ENCODE measurements around the gene OOSP1.
"Not testable (repeated sequence)": the region's sequence is repeated elsewhere in the genome, so short reads cannot be mapped to it uniquely, and the experiment has no call there.

The OOSP1 gene

DNA sequence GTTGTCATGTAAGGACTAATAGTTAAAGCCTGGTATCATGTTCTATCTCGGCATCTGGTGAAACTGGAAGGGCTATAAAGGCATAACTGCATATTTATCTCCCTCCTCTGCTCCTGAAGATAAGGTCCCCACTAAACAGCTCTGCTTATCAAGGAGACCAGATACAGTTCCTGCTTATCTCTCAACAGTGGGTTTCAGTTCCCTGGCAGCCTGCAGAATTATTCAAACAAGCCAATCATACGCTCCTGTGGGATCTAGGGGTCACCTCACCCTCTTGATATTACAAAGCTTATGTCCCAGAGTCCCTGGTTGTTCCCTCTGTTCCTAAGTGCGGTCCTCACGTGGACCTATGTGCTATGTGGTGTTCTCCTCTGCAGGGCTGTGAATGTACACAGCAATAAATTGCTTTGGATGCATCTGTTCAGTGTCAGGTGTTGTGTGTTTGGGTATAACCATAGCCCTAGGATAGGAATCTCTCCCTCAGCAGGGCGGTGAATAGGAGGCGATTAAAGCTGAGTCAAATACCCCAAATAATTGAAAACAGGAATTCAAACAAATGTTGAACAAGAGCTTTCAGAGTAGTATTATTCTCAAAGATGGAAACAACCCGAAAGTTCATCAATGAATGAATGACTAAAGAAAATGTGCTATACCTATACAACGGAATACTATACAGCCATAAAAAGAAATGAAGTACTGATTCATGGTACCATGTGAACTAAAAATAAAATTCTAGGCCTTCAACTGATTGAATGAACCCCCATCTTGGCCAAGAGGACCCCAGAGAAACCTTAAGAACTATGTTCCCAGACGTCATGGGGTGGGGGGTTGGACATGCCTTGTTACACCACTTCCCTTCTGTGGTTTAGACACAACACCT, 22.5 kb downstream of the OOSP1 start:
- DNase-seq (ENCODE audit: low spot score), result no peak

DNA sequence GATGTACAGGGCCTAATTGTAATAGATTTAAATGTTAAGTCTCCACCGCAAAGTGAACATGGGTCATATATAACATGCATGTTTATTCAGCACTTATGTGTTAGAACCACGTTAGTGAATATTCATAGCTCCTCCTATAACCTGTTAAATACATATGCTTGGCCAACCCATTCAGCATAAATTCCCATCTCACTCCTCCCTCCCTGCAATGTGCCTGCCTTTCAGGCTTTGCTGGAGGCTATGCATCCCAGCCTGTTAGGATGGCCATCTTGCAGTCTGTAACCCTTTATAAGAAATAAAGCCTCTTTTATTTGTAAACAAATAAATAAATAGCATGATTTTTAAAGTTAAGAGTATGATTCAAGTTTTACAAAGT, 23.9 kb downstream of the OOSP1 start:
- no peak for DNase-seq (ENCODE audit: low spot score)

DNA sequence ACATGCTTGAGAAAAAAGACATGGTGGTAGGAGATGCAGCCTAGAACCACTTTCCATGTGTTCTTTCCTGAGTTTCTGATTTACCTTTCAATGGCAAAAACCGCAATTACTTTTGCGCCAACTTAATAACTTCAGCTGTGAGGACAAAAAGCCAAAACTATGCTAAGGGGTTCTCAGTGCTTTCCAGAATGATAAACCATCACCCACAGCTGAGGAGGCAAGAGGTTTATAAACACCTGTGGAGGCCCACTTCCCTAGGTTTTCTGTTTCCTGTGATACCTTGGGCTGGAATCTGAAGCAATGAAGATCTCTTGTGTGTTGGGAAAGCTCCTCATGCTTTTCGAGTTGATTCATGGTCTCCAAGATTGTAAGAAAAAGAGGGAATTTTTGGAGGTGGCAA, 25.5 kb downstream of the OOSP1 start, which contains the start of gene OOSP4A:
Gene OOSP4A (plus strand): TSS at position 301 of the 400 bp plus-strand sequence. CDS start 0 bp downstream, at position 301.
- no peak for DNase-seq (ENCODE audit: low spot score)

DNA sequence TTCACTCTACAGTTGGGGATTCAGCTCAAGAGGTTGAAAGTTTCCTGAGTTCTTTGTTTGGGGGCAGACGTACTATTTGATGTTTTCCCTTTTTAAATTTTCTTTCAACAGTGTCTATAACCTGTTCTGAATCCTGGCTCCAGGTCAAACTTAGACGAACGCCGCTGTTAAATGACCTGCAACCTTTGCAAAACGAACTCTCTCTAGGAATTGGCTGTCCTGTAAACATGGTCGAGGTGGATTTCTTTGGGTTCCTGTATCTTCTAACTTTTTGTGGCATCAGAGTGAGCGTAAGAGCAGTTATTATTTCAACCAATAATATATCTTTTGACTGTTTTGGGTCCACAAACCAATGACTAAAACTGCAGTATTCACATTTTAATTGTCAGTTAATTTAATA, 27.2 kb downstream of the OOSP1 start:
- DNase-seq (ENCODE audit: low spot score), result no peak

DNA sequence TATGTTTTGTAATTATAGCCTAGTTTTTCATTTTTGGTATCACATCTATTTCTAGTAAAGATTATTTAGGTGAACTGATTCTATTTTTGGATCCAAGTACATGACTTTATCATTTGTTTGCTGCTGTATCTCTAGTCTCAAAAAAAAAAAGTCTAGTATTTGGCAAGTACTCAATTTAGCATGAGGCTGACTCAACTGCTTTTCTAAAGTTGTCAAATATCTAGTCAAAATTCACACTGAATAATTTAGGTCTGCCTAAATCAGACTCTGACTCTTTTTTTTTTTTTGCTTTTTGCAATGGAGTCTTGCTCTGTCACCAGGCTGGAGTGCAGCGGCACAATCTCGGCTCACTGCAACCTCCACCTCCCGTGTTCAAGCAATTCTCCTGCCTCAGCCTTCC, 28.0 kb downstream of the OOSP1 start:
- no peak for DNase-seq (ENCODE audit: low spot score)

DNA sequence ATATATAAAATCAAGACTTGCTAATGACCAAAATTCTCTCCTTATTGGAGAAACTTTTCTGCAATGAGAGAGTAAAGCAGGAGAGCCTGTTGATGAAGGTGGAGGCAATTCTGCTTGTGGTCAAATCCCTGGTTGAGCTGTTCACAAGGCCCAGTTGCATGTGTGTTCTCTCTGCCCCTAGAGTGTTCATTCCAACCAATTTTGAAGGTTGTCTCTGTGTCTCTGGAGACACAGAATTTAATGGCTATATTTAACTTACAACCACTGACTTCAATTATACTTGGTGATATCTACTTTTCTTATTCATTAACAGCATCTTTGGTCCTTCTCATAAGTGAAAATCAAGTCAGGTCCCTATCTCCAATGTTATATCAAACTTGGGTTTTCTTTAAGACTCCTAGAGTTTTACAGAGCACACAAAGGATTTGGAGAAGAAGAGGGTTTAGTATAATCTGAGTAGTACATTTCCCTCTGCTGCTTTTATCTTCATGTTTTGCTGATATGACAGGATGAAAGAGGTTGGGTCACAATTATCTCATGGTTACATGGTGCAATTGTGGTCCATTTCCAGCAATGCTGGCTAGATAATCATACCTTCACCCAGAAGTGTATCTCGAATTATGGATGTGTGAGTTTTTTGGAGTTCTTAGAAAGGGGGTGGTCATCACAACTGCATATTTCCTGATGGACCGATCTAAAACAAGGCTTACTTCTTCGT, 29.6 kb downstream of the OOSP1 start:
- DNase-seq (ENCODE audit: low spot score), result no peak

DNA sequence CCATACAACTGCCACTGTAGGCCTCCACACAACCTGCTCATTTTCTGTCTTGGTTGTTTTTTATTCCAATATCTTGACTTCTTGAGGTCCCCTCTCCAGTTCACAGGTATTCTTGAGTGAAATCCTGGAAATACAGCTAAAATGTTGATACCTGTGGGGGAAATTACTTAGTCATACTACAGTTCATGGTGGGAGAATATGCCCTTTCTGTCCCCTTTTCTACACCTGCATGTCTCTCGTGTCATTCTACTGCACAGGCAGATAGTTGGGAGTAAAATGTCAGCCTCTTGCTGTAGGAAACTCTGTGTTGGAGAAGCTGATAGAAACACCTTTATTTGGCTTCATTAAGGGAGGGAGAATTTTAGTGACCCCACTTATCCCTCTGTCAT, 30.2 kb downstream of the OOSP1 start:
- DNase-seq (ENCODE audit: low spot score), result no peak

DNA sequence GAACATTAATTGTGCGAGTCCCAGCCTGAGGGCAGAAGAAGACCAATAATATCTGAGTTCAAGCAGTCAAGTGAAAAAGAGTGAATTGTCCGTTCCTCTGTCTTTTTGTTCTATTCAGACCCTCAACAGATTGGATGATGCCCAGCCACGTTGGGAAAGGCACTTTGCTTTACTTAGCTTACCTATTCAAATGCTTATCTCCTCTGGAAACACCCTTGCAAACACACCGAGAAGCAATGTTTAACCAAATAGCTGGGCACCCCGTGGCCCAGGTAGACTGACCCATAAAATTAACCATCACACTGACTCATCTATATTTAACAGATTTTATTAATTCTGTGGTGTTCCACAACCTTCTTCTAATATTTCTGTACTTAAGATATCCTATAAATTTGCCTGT, 34.9 kb downstream of the OOSP1 start:
- no peak for DNase-seq (ENCODE audit: low spot score)

DNA sequence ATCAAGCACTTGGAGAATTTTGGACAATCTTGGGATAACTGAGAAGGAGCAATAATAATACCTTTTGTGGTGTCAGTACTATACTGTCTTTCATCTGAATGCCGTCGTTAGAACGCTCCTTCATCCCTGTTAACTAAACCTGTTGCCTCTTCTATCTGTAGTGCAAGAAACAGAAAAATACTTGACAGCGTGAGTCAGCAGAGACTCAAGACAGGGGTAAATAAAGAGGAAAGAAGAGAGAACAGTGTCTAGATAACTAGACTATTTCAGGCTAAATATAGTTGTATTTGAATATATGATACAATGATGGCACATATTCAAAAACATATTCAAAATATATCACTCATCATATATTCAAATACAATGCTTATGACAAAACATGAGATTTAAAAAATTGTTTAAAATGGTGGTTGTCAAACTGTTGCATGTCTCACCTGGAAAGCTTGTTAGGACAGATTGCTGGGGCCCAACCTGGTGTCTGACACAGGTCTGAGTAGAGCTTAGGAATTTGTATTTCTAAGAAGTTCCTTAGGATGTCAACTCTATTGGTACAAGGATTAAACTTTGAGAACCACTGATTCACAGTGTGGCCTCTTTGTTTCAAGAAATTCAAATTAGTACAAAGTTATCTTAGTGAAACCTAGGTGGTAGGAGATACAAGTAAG, 43.0 kb downstream of the OOSP1 start:
- no peak for DNase-seq (ENCODE audit: low spot score)

DNA sequence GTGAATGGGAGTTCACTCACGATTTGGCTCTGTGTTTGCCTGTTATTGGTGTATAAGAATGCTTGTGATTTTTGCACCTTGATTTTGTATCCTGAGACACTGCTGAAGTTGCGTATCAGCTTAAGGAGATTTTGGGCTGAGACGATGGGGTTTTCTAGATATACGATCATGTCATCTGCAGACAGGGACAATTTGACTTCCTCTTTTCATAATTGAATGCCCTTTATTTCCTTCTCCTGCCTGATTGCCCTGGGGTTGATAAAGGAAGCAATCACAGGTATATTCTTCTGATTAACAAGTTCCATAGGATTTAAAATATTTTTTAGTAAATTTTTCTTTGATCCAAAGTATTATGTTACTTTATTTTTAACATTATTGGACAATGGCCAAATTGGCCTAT, 43.8 kb downstream of the OOSP1 start:
- DNase-seq (ENCODE audit: low spot score), result not testable (repeated sequence)

DNA sequence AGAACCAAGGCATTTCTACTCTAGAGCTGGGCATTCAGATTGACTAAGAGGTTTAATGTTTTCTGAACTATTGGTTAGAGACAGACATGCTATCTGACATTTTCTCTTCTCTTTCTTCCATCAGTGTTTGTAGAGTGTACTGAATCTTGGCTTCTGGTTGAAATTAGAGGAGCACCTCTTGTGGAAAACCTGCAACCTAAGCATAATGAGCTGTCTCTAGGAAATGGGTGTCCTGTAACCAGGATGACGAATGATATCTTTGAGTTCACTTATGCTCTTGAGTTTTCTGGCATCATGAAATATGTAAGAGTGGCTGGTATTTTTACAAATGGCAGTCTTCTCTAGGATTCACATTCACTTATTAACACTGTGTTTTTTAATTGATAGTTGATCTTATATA, 45.0 kb downstream of the OOSP1 start:
- no peak for DNase-seq (ENCODE audit: low spot score)

DNA sequence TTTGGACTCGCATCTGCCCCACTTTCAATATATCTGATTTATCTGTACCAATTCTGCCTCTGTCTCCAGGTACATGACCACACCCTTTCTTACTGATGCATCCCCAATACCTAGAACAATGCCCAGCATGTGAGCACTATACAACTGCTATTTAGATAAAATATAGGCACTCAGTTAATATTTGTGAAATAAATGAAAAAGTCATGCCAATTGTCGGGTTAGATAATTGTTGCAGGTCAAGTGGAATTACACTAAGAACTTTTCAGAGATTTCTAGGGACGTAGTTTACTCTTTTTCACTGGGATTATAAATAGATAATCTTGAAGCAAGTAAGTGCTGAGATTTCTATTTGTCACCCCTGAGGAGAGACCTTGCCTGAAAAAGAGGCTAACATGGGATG, 46.1 kb downstream of the OOSP1 start:
- no peak for DNase-seq (ENCODE audit: low spot score)

DNA sequence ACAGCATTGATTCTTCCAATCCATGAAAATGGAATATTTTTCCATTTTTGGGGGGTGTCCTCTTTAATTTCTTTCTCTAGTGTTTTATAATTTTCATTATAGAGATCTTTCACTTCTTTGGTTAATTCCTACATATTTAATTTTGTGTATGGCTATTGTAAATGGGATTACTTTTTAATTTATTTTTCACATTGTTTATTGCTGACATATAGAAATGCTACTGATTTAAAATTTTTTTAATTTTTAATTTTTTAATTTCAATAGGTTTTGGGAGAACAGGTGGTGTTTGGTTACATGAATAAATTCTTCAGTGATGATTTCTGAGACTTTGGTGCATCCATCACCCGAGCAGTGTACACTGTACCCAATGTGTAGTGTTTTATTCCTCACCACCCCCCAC, 52.2 kb downstream of the OOSP1 start:
- no peak for DNase-seq (ENCODE audit: low spot score)

DNA sequence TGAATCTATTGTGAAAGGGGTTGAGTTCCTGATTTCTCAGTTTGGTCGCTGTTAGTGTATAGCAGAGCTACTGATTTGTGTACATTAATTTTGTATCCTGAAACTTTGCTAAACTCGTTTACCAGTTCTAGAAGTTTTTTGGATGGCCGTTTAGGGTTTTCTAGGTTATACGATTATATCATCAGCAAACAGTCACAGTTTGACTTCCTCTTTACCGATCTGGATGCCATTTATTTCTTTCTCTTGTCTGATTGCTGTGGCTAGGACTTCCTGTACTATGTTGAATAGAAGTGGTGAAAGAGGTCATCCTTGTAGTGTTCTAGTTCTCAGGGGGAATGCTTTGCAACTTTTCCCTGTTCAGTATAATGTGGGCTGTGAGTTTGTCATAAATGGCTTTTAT, 54.2 kb downstream of the OOSP1 start:
- no peak for DNase-seq (ENCODE audit: low spot score)

DNA sequence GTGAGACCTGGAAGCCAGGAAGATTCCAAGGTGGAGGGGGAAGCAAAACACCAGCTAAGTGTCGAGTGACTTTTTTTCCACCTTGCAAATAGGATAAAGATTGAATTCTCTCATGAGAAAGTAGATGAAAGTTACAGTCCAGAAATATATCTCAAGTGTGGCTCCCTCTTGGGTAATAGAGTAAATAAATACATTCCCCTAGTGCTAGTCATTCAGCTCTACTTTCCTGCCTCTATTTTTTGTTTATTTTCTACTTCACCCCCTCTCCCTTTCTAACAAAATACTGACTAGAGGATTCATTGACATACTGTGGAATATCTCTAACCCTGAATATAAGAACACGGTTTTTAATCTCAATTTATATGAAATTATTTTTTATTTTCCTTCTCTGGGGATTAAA, 59.6 kb downstream of the OOSP1 start:
- no peak for DNase-seq (ENCODE audit: low spot score)

DNA sequence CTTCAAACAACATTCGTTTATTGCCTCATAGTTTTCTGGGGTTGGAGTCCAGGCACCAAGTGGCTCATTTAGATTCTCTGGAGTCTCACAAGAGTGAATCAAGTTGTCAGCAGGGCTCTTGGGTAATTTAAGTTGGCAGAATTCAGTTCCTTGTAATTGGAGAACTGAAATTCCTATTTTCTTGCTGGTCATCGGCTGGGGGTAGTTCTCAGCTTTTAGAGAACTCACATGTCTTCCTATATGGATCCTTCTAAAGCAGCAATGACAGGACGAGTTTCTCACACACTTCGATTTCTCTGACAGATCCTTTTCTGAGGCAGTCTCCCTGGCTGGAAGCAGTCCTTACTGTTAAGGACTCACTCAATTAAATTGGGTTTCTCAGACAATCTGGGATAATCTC, 61.5 kb downstream of the OOSP1 start:
- no peak for DNase-seq (ENCODE audit: low spot score)

DNA sequence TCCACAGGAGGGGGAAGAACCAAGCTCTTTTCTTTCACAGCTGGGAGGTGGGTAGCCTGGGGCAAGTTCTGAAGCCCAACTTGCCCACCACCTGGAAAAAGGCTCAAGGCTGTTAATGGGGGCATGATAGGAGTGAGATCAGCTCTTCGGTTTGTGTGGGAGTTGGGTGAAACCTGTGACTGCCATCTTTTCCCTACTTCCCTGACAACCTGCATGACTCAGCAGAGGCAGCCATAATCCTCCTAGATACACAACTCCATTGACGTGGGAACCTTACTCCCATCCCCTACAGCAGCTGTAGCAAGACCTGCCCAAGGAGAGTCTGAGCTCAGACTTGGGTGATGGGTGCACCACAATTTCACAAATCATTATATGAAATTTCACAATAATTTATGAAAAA, 65.5 kb downstream of the OOSP1 start:
- no peak for DNase-seq (ENCODE audit: low spot score)

DNA sequence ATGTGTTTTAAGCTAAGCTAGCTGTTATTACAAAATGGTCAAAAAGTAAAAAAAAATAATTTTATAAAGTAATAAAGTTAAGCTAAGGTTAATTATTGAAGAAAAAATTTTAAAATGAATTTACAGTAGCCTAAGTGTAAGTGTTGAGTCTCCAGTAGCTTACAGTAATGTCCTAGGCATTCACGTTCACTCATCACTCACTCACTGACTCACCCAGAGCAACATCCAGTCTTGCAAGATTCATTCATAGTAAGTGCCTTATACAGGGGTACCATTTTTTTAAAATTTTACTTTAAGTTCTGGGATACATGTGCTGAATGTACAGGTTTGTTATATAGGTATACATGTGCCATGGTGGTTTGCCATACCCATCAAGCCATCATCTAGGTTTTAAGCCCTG, 67.1 kb downstream of the OOSP1 start:
- peak; percentile 76 for DNase-seq (ENCODE audit: low spot score)

Measured in kidney tubule cell (primary cell).